ENCODE results near the gene NRG3. TPM values are rescaled to one million over a fixed set of nuclear protein-coding genes. Genes with fewer than 3 reads are reported as not detected.

The NRG3 gene
- total and polyA plus RNA-seq, 2 of the 4 experiments (the other 2 are of a cell fraction): not detected

DNA sequence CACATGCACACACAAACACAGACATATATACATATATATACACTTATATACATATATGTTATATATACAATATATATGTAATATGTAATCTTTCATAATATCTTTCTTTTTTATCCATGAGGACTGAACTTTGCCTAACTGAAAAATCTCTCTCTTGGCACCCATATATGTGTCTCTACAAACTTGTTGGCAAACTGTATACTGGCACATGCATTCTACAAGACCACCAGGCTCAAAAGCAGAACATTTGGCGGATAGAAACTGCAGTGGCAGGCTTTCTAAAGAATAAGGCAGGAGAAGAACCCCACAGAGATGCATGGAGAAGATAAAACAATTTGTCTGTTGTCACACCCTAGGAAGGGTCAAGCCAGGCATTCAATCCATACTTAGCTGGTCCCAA is 165.3 kb downstream of the NRG3 start:
- Histone ChIP-seq H3K56ac (ENCODE audit: extremely low read depth, insufficient read depth, low read length) (no peak overlapping the region), H3K79me1 (ENCODE audit: low read depth in 1 of 2, low read length in 2 of 2) (no peaks in the 10 kb centered on the region), H2BK20ac (ENCODE audit: low read depth, low read length) (no peak overlapping the region), H2AK5ac (ENCODE audit: low read depth, low read length) (no peak overlapping the region), H3K14ac (replicated peaks; ENCODE audit: low read depth, low read length) (no peak overlapping the region), H3K27me3 (ENCODE audit: control insufficient read depth, insufficient read depth, low read length) (no peaks in the 10 kb centered on the region), H3K9ac (ENCODE audit: low read depth, low read length) (no peak overlapping the region), H4K91ac (ENCODE audit: insufficient read depth, low read depth, low read length) (no peak overlapping the region), H2AK9ac (replicated peaks; ENCODE audit: low read depth, low read length, poor library complexity) (no peak overlapping the region), H3K9me3 (ENCODE audit: control insufficient read depth, insufficient read depth, low read length) (peaks cover 9% of the 10 kb centered on the region), H2BK15ac (ENCODE audit: low read depth, low read length) (no peak overlapping the region), H4K20me1 (ENCODE audit: insufficient read depth, low read length) (no peaks in the 10 kb centered on the region), H3K27ac (ENCODE audit: insufficient read depth, low read length) (no peak overlapping the region), H3K4ac (ENCODE audit: low read depth, low read length) (no peak overlapping the region), H3K36me3 (ENCODE audit: control insufficient read depth, insufficient read depth, low read length) (no peaks in the 10 kb centered on the region), H3K4me1 (ENCODE audit: control insufficient read depth, insufficient read depth, low read length) (no peaks in the 10 kb centered on the region), H4K8ac (ENCODE audit: low read depth in 2 of 2, low read length in 2 of 2) (no peak overlapping the region), H3K18ac (ENCODE audit: low read depth, low read length) (no peak overlapping the region), H3K4me2 (ENCODE audit: low read depth, low read length) (no peak overlapping the region), H3K4me3 (ENCODE audit: insufficient read depth, low read depth, low read length) (no peak overlapping the region), H4K5ac (ENCODE audit: low read depth, low read length) (no peak overlapping the region), H2AFZ (replicated peaks; ENCODE audit: low read length, poor library complexity) (no peak overlapping the region), H3K9me1 (ENCODE audit: insufficient read depth, low read length) (no peaks in the 10 kb centered on the region), H3K23ac (ENCODE audit: low read depth, low read length) (no peak overlapping the region), H2BK5ac (ENCODE audit: low read depth, low read length, poor library complexity, severe bottlenecking) (no peak overlapping the region), H2BK120ac (ENCODE audit: low read depth, low read length) (no peak overlapping the region)
- intact Hi-C loops (cut with micrococcal nuclease): no loop called here
- dilution Hi-C loops (cut with HindIII; ENCODE audit: low sequenced_read_pairs, unreplicated experiment): no loop called here
- TF ChIP-seq, protein P1, sequence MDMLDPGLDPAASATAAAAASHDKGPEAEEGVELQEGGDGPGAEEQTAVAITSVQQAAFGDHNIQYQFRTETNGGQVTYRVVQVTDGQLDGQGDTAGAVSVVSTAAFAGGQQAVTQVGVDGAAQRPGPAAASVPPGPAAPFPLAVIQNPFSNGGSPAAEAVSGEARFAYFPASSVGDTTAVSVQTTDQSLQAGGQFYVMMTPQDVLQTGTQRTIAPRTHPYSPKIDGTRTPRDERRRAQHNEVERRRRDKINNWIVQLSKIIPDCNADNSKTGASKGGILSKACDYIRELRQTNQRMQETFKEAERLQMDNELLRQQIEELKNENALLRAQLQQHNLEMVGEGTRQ (IDR thresholded peaks at IDR 0.05; ENCODE audit: low read depth, low read length): no peak
- TF ChIP-seq, protein P2, sequence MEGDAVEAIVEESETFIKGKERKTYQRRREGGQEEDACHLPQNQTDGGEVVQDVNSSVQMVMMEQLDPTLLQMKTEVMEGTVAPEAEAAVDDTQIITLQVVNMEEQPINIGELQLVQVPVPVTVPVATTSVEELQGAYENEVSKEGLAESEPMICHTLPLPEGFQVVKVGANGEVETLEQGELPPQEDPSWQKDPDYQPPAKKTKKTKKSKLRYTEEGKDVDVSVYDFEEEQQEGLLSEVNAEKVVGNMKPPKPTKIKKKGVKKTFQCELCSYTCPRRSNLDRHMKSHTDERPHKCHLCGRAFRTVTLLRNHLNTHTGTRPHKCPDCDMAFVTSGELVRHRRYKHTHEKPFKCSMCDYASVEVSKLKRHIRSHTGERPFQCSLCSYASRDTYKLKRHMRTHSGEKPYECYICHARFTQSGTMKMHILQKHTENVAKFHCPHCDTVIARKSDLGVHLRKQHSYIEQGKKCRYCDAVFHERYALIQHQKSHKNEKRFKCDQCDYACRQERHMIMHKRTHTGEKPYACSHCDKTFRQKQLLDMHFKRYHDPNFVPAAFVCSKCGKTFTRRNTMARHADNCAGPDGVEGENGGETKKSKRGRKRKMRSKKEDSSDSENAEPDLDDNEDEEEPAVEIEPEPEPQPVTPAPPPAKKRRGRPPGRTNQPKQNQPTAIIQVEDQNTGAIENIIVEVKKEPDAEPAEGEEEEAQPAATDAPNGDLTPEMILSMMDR (conservative IDR thresholded peaks at IDR 0.05; ENCODE audit: low read depth, low read length): no peak
- no peak for TF ChIP-seq SMC3 (IDR thresholded peaks at IDR 0.05; ENCODE audit: low read depth, low read length)
- no peak for TF ChIP-seq RAD21 (IDR thresholded peaks at IDR 0.05; ENCODE audit: low read length)
- no peak for TF ChIP-seq MAFK (IDR thresholded peaks at IDR 0.05; ENCODE audit: low read depth, low read length)
- CTCF ChIA-PET: no interaction called here
- in situ Hi-C loops (cut with MboI; ENCODE audit: low sequenced_read_pairs): no loop called here
- DNase-seq (no peak), ATAC-seq (ENCODE audit: low read depth) (no peak)
- POLR2A ChIA-PET (ENCODE audit: unreplicated experiment): no interaction called here
- no TSS peak for BruUV-seq (replicated peaks)
- WGBS, 2 experiments (ENCODE audit: extremely low coverage in 2 of 2, insufficient read length in 1 of 2): no CpG with 5 or more reads among the region's 1 CpG

Data from IMR-90 (cell line).